ENCODE results near the gene KLK2. TPM values are rescaled to one million over a fixed set of nuclear protein-coding genes. Genes with fewer than 3 reads are reported as not detected.

The KLK2 gene
- total and polyA plus RNA-seq, 7 donors, result not detected

GRCh38 chr19:50880241-50880640 lies 7.0 kb downstream of the KLK2 start:
- Histone ChIP-seq H3K9me3 (no peaks in the 10 kb centered on the region), H3K36me3 (ENCODE audit: insufficient read depth in 1 of 2, low read depth in 1 of 2) (no peaks in the 10 kb centered on the region), H3K27ac (no peak overlapping the region), H3K27me3 (ENCODE audit: insufficient read depth in 3 of 3, low read length in 2 of 3) (peaks cover 0 to 6% (median 0%) of the 10 kb centered on the region in 3 donors), H3K4me1 (no peaks in the 10 kb centered on the region), H3K4me3 (no peak overlapping the region)
- intact Hi-C loops (cut with DNase I), result no loop called here
- no peak for TF ChIP-seq CTCF (IDR thresholded peaks at IDR 0.05)
- ATAC-seq, result no peak
- 69 to 81% (median 73%) methylated on average over 5 of the region's 5 CpGs for WGBS, 3 donors
- no peak for DNase-seq

DNA sequence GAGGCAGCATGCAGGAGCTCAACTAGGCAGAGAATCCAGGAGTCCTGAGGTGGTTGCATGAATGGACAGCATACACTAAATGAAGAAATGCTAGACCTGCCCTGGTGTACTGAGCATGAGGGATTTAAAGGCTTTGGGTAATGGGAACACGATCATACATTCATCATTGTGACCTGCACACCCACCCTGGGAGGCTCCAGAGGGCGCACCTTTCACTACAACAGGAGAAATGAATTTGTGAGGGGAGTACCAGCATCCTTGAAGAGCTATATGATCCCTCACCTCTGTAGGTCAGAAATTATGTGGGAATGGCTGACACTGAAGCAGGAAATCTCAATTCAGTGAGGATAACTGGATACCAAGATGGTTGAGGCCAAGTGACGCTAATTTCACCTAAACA lies 8.9 kb downstream of the KLK2 start:
- intact Hi-C loops (cut with DNase I), result no loop called here
- no peak for TF ChIP-seq CTCF (IDR thresholded peaks at IDR 0.05)
- Histone ChIP-seq H3K27ac (no peak overlapping the region), H3K27me3 (ENCODE audit: insufficient read depth in 3 of 3, low read length in 2 of 3) (no peaks in the 10 kb centered on the region), H3K9me3 (no peaks in the 10 kb centered on the region), H3K4me3 (no peak overlapping the region), H3K4me1 (no peaks in the 10 kb centered on the region), H3K36me3 (ENCODE audit: insufficient read depth in 1 of 2, low read depth in 1 of 2) (no peaks in the 10 kb centered on the region)
- no peak for ATAC-seq
- 53 to 58% (median 53%) methylated on average over 3 of the region's 3 CpGs for WGBS, 3 donors
- no peak for DNase-seq

DNA sequence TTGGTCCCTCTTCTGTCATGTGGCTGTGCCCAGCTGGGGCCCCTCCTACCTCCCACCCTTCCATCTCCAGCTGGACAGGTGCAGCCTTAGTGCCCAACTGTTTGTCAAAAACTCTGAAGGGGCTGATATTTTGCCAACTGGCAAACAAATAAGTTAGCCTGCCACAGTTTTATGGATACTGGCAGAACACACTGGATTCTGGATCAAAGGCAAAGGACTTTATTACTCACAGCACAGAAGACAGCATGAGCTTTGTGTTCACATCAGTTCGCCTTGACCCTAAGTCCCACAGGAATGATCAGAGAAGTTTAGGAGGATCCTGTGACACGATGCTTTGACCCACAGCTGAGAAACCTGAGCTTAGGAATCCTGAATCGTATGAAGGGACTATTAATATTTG lies 16.4 kb downstream of the KLK2 start:
- no peak for ATAC-seq
- H3K36me3 ChIP-seq (ENCODE audit: insufficient read depth in 1 of 2, low read depth in 1 of 2), result no peaks in the 10 kb centered on the region
- no peak for TF ChIP-seq CTCF (IDR thresholded peaks at IDR 0.05)
- no peaks in the 10 kb centered on the region for H3K9me3 ChIP-seq
- intact Hi-C loops (cut with DNase I), result no loop called here
- H3K4me1 ChIP-seq, result no peaks in the 10 kb centered on the region
- WGBS, 3 donors, result 12 to 26% (median 17%) methylated on average over 3 of the region's 3 CpGs
- H3K27me3 ChIP-seq (ENCODE audit: insufficient read depth in 3 of 3, low read length in 2 of 3), result no peaks in the 10 kb centered on the region
- DNase-seq, result no peak
- H3K27ac ChIP-seq, result no peak overlapping the region
- H3K4me3 ChIP-seq, result no peak overlapping the region

- DNase-seq, result no peak
- intact Hi-C loops (cut with DNase I), result no loop called here
- Histone ChIP-seq H3K4me3 (no peak overlapping the region), H3K4me1 (no peaks in the 10 kb centered on the region), H3K9me3 (no peaks in the 10 kb centered on the region), H3K27ac (no peak overlapping the region), H3K27me3 (ENCODE audit: insufficient read depth in 3 of 3, low read length in 2 of 3) (no peaks in the 10 kb centered on the region), H3K36me3 (ENCODE audit: insufficient read depth in 1 of 2, low read depth in 1 of 2) (no peaks in the 10 kb centered on the region)
- no peak for TF ChIP-seq CTCF (IDR thresholded peaks at IDR 0.05)
- ATAC-seq, result no peak
- WGBS, 3 donors, result 56 to 70% (median 62%) methylated on average over 5 of the region's 5 CpGs
Observed at GRCh38 chr19:50890422-50891252, 17.4 kb downstream of the KLK2 start.

DNA sequence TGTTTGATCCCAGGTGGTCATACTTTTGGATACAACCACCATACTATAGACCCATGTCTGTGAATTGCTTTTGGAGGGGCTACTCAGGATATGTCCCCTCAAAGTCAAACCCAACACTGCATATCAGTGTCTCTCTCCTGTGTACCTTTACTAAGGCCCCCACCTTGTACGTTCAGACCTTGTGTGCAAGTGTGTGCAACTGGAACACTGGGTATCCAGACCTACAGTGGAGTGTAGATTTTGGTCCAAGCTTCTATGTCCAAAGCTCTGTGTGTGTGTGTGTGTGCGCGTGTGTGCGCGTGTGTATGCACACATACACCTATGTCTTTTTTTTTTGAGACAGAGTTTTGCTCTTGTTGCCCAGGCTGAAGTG lies 18.0 kb downstream of the KLK2 start:
- Histone ChIP-seq H3K4me3 (no peak overlapping the region), H3K27ac (no peak overlapping the region), H3K9me3 (no peaks in the 10 kb centered on the region), H3K4me1 (no peaks in the 10 kb centered on the region), H3K36me3 (ENCODE audit: insufficient read depth in 1 of 2, low read depth in 1 of 2) (no peaks in the 10 kb centered on the region), H3K27me3 (ENCODE audit: insufficient read depth in 3 of 3, low read length in 2 of 3) (no peaks in the 10 kb centered on the region)
- WGBS, 3 donors, result 80 to 96% (median 81%) methylated on average over 5 of the region's 5 CpGs
- intact Hi-C loops (cut with DNase I), result no loop called here
- DNase-seq (no peak), ATAC-seq (no peak)
- TF ChIP-seq CTCF (IDR thresholded peaks at IDR 0.05), result no peak
